ENCODE results near the gene NAV3.

- TF ChIP-seq YY1 (IDR thresholded peaks at IDR 0.05; ENCODE audit: insufficient read depth, insufficient read length) (no peak), ZNF274 (IDR thresholded peaks at IDR 0.05; ENCODE audit: low read depth, low read length) (no peak), SUZ12 (IDR thresholded peaks at IDR 0.05; ENCODE audit: extremely low read depth, insufficient read depth, insufficient read length) (no peak)
Measured at GRCh38 chr12:77983859-77984258, 153.2 kb downstream of the NAV3 start.

All from NT2/D1 (cell line).